OCI-LY1 (cell line): Measurements from ENCODE around the gene SCN10A.

Experiments
- H2AFZ ChIP-seq: fragments of 200-600 bp; sonication (generic), shearing (Covaris generic); 2 replicates; pipeline ENCODE4 v1.6.0; 2014; ENCODE audit warnings: antibody characterized with exemption, mild to moderate bottlenecking, low read length
- H3F3A ChIP-seq: fragments of 200-600 bp; sonication (generic), shearing (Covaris generic); 2 replicates; pipeline ENCODE4 v1.6.0; 2014; ENCODE audit warnings: mild to moderate bottlenecking, antibody characterized with exemption, low read length, moderate library complexity; ENCODE audit not compliant: insufficient read depth
- H3K27ac ChIP-seq: fragments of 200-600 bp; sonication (generic); 2 replicates; pipeline ENCODE4 v1.5.1; 2014; ENCODE audit warnings: low read length, mixed run types, mild to moderate bottlenecking, low read depth; ENCODE audit not compliant: poor library complexity, severe bottlenecking
- H3K27me3 ChIP-seq: fragments of 200-600 bp; sonication (generic); 2 replicates; pipeline ENCODE4 v1.6.0; 2014; ENCODE audit warnings: antibody characterized with exemption, mild to moderate bottlenecking, low read length, moderate library complexity; ENCODE audit not compliant: insufficient read depth
- H3K36me3 ChIP-seq: fragments of 200-600 bp; sonication (generic); 2 replicates; pipeline ENCODE4 v1.6.1; 2014; ENCODE audit warnings: mild to moderate bottlenecking, antibody characterized with exemption, low read length, moderate library complexity, mixed read lengths; ENCODE audit not compliant: insufficient read depth
- H3K4me1 ChIP-seq: fragments of 200-600 bp; sonication (generic); 2 replicates; pipeline ENCODE4 v1.5.1; 2014; ENCODE audit warnings: mild to moderate bottlenecking, low read length, moderate library complexity; ENCODE audit not compliant: insufficient read depth, severe bottlenecking
- H3K4me2 ChIP-seq: fragments of 200-600 bp; sonication (generic), shearing (Covaris generic); 2 replicates; pipeline ENCODE4 v1.6.1; 2014; ENCODE audit warnings: low read length
- H3K4me3 ChIP-seq: fragments of 200-600 bp; sonication (generic); 2 replicates; pipeline ENCODE4 v1.5.1; 2014; ENCODE audit warnings: low read length, low read depth, mild to moderate bottlenecking, mixed read lengths; ENCODE audit not compliant: poor library complexity, severe bottlenecking
- H3K79me2 ChIP-seq: fragments of 200-600 bp; shearing (Covaris generic); 2 replicates; pipeline ENCODE4 v1.6.1; 2016; ENCODE audit warnings: mixed run types, low read length, mixed read lengths; ENCODE audit not compliant: insufficient read depth
- H3K9ac ChIP-seq: fragments of 200-600 bp; sonication (generic), shearing (Covaris generic); 2 replicates; pipeline ENCODE4 v1.6.1; 2014; ENCODE audit warnings: mild to moderate bottlenecking, low read length, mixed read lengths
- H3K9me2 ChIP-seq: fragments of 200-600 bp; sonication (generic), shearing (Covaris generic); 2 replicates; pipeline ENCODE4 v1.6.1; 2014; ENCODE audit warnings: low read depth, mild to moderate bottlenecking, low read length, mixed read lengths
- H3K9me3 ChIP-seq: fragments of 200-600 bp; shearing (Covaris generic); 2 replicates; pipeline ENCODE4 v1.6.1; 2014; ENCODE audit warnings: low read length, mixed read lengths
- H4K20me1 ChIP-seq: fragments of 200-600 bp; sonication (generic), shearing (Covaris generic); 2 replicates; pipeline ENCODE4 v1.6.0; 2016; ENCODE audit warnings: mild to moderate bottlenecking, low read length; ENCODE audit not compliant: insufficient read depth
- CTCF ChIP-seq: fragments of 200-600 bp; sonication (generic), shearing (Covaris generic); IDR thresholded peaks from 2 replicates; pipeline ENCODE4 v1.5.1; 2017; ENCODE audit warnings: mild to moderate bottlenecking, antibody characterized with exemption, low read length, moderate library complexity, mixed read lengths
- EZH2 ChIP-seq: fragments of 200-600 bp; sonication (generic), shearing (Covaris generic); IDR thresholded peaks from 2 replicates; pipeline ENCODE4 v1.8.0; 2017; ENCODE audit warnings: borderline replicate concordance, mixed run types, mild to moderate bottlenecking, antibody characterized with exemption, low read length, moderate library complexity, mixed read lengths

Gene SCN10A

GRCh38 chr3:38816026-38816425 is at the start of gene SCN10A:
Gene SCN10A, minus strand, starts transcription at chr3:38816217. Its CDS starts 22,207 bp downstream, at chr3:38794010.
- no peaks in the 10 kb centered on the region for H3K79me2 ChIP-seq
- H4K20me1 ChIP-seq = no peaks in the 10 kb centered on the region
- H3K4me2 ChIP-seq = no peak within 1 kb of the TSS
- H3K27ac ChIP-seq = no peak within 1 kb of the TSS
- no peaks in the 10 kb centered on the region for H3K9me3 ChIP-seq
- no peak within 1 kb of the TSS for H2AFZ ChIP-seq
- no peak within 1 kb of the TSS for H3K9ac ChIP-seq
- TF ChIP-seq EZH2 (no peak), CTCF (no peak)
- no peaks in the 10 kb centered on the region for H3F3A ChIP-seq
- no peaks in the 10 kb centered on the region for H3K36me3 ChIP-seq
- H3K4me1 ChIP-seq = no peaks in the 10 kb centered on the region
- H3K27me3 ChIP-seq = no peaks in the 10 kb centered on the region
- no peak within 1 kb of the TSS for H3K4me3 ChIP-seq
- no peaks in the 10 kb centered on the region for H3K9me2 ChIP-seq

GRCh38 chr3:38853011-38853410 is 37.0 kb upstream of the SCN10A start:
- no peak for TF ChIP-seq EZH2
- no peak for TF ChIP-seq CTCF

GRCh38 chr3:38843898-38844297 is 27.9 kb upstream of the SCN10A start:
- peak; percentile 32; the same call in 1 of the 2 replicates for TF ChIP-seq CTCF
- TF ChIP-seq EZH2 = no peak
- Histone ChIP-seq H3K4me2 (no peak overlapping the region), H3K27ac (no peak overlapping the region), H3K4me1 (no peaks in the 10 kb centered on the region), H4K20me1 (no peaks in the 10 kb centered on the region), H2AFZ (no peak overlapping the region), H3K9me2 (no peaks in the 10 kb centered on the region), H3F3A (no peaks in the 10 kb centered on the region), H3K36me3 (no peaks in the 10 kb centered on the region), H3K79me2 (no peaks in the 10 kb centered on the region), H3K27me3 (no peaks in the 10 kb centered on the region), H3K9ac (no peak overlapping the region), H3K9me3 (no peaks in the 10 kb centered on the region), H3K4me3 (no peak overlapping the region)

More at GRCh38 chr3:38853011-38853410, 37.0 kb upstream of the SCN10A start:
- no peaks in the 10 kb centered on the region for H4K20me1 ChIP-seq
- no peak overlapping the region for H3K4me2 ChIP-seq
- H3K9me3 ChIP-seq = no peaks in the 10 kb centered on the region
- no peak overlapping the region for H3K27ac ChIP-seq
- no peaks in the 10 kb centered on the region for H3K4me1 ChIP-seq
- 0 out of 2 replicates have a peak, but pooled peaks cover 4% of the 10 kb centered on the region for H3K27me3 ChIP-seq
- no peaks in the 10 kb centered on the region for H3K36me3 ChIP-seq
- H3F3A ChIP-seq = no peaks in the 10 kb centered on the region
- no peaks in the 10 kb centered on the region for H3K79me2 ChIP-seq
- H3K9me2 ChIP-seq = no peaks in the 10 kb centered on the region
- H3K9ac ChIP-seq = no peak overlapping the region
- H2AFZ ChIP-seq = no peak overlapping the region
- H3K4me3 ChIP-seq = no peak overlapping the region
